GM18867 (cell line): ENCODE measurements around the gene AKR1C1.
"Not testable (repeated sequence)": the region's sequence is repeated elsewhere in the genome, so short reads cannot be mapped to it uniquely, and the experiment has no call there.

Experiments
- ATAC-seq: cut with Tn5 transposase; IDR thresholded peaks from one replicate; pipeline ENCODE4 v1.9.1; 2021; ENCODE audit warnings: mild to moderate bottlenecking, moderate library complexity; ENCODE audit not compliant: unreplicated experiment

AKR1C1 gene

GRCh38 chr10:5014200-5014910 is 51.1 kb downstream of the AKR1C1 start:
- not testable (repeated sequence) for ATAC-seq

- no peak for ATAC-seq
Observed at GRCh38 chr10:5014936-5015335, 51.7 kb downstream of the AKR1C1 start.

- ATAC-seq, result no peak
Observed at GRCh38 chr10:5018134-5018533, 54.9 kb downstream of the AKR1C1 start.

GRCh38 chr10:5018671-5019277 is 55.6 kb downstream of the AKR1C1 start:
- not testable (repeated sequence) for ATAC-seq

GRCh38 chr10:5019770-5020612 is 56.8 kb downstream of the AKR1C1 start:
- ATAC-seq, result not testable (repeated sequence)

GRCh38 chr10:5021624-5022290 is 58.5 kb downstream of the AKR1C1 start:
- ATAC-seq, result not testable (repeated sequence)

GRCh38 chr10:5023177-5023805 is 60.1 kb downstream of the AKR1C1 start:
- no peak for ATAC-seq

DNA sequence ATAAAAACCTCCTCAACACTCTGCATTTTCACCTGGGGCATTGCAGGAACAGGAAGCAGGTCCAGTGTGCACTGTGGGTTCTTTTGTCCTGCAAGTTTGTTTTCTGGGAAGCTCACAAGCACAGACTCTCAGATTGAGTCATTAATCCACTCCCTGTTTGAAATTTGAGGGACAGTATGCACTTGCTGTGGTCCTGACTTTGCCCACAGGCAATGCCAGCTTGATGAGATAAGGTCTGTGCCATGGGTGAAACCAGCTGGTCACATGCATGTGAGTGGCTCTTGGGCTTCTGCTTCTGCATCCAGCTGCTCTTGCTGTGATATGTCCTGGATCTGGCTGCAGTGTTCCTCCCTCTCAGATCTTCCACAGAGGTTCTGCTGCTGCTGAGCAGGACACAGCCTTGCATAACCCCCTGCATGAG is 62.3 kb downstream of the AKR1C1 start:
- ATAC-seq, result not testable (repeated sequence)

DNA sequence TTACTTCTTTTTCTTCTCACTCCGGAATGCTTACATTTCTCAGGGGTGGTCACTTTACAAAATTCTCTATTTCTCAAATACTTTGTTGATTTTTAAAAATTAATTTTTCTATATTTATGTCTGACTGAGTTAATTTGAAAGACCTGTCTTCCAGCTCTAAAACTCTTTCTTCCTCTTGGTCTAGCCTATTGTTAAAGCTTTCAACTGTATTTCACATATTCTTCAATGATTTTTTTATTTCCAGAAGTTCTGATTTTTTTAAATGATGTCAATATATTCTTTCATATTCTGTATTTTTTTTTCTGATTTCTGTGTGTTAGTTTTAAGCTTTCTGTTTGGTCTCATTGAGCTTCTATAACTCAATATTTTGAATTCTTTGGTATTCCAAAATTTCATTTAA is 67.8 kb downstream of the AKR1C1 start:
- no peak for ATAC-seq

- ATAC-seq, result not testable (repeated sequence)
Observed at GRCh38 chr10:5031588-5031987, 68.4 kb downstream of the AKR1C1 start.

DNA sequence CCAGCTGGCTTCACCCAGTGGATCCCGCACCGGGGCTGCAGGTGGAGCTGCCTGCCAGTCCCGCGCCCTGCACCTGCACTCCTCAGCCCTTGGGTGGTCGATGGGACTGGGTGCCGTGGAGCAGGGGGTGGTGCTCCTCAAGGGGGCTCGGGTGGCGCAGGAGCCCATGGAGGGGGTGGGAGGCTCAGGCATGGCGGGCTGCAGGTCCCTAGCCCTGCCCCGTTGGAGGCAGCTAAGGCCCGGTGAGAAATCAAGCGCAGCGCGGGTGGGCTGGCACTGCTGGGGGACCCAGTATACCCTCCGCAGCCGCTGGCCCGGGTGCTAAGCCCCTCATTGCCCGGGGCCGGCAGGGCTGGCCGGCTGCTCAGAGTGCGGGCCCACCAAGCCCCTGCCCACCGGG is 69.2 kb downstream of the AKR1C1 start:
- not testable (repeated sequence) for ATAC-seq
